Measurements from ENCODE around the gene MAP2K7.
"Not testable (repeated sequence)": the region's sequence is repeated elsewhere in the genome, so short reads cannot be mapped to it uniquely, and the experiment has no call there.

The MAP2K7 gene

DNA sequence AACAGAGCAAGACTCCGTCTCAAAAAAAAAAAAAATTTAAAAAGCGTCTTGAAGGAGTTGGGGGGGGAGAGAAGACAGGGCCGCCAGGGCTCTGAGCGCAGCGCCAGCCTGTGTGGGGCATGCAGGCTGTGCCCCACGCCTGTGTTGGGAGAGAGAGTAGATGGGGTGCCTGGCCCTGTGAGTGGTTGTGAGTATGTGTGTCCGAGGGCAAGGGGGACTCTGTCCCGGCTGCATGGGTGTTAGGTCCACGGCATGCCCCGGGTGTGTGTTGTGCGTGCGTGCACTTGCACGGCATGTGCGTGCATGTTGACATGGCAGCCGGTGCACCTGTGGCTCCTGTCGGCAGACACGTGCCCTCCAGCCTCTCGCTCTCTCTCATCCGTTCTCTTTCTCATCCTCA lies 3.4 kb downstream of the MAP2K7 start:
- in situ Hi-C loops (cut with MboI; ENCODE audit: low sequenced_read_pairs), result no loop called here

DNA sequence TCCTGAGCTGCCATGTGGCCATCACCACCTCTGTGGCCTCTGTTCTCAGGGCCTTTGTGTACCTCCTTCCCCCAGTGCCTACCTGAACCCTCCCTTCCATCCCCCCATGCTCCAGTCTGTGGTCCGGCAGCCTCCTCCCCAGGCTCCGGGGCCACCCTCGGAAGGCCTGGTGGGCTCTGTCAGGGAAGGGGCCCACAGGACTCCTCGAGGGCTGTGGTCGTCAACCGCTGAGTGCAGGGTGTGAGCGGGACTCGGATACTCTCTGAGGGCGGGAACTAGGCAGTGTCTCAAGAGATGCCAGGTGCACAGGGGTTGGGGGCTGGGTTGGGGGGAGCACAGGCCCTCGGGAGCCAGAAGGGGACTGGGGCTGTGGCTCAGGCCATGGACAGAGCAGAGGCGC lies 3.9 kb downstream of the MAP2K7 start:
- in situ Hi-C loops (cut with MboI; ENCODE audit: low sequenced_read_pairs), result no loop called here

DNA sequence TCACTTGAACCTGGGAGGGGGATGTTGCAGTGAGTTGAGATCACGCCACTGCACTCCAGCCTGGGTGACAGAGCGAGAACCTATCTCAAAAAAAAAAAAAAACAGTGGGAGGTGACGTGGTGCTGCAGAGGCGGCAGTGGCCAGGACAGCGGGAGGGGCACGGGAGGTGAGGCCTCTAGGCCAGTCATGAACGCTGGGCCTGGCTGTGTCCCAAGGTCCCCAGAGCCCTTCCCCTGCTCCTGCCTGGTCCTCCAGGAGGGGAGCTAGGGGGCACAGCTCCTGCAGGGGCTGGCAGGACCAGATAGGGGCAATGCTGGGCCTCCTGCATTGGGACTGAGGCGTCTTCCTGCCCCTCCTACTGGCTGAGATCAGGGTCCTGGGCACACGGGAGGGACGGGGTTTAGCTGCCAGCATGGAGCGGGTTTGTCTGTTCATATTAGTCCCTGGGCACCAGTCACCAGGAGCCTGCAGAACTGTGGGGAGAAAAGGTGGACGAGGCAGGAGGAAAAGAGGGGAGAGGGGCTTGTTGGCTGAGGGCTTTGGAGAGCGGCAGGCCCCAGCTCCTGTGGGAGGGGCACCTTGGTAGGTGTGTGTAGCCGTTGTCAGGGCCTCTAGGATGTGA lies 4.5 kb downstream of the MAP2K7 start:
- in situ Hi-C loops (cut with MboI; ENCODE audit: low sequenced_read_pairs), result no loop called here

DNA sequence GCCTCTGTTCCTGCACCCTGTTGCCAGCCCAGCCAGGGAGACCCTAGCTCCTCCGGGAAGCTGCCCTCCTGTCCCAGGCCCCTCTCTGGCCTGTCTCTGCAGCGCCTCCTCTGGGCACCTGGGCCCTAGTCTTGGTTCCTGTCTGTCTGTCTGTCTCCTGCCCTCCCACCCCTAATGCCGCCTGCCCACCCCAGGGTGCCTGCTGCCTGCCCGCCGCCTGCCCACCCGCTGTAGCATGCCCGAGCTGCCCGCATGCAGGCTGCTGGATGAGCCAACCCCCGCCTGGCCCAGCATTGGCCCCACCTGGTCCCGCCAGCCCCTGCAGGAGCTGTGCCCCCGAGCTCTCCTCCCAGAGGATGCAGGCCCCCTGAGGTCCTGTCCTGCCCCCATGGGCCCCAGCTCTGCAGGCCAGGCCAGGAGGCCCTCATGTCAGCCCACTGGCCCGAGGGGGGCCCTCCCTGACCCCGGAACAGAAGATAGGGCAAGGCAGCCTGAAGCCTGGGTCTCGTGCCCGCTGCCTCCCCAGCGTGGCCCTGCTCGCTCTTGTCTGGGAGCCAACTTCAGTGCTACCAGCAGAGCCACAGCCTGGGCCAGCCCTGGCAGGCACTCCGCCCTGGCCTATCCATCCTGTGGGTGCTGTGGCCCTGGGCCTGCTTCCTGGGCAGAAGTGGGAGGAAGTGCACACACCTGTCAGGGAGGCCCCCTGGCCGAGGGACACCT lies 5.2 kb downstream of the MAP2K7 start:
- in situ Hi-C loops (cut with MboI; ENCODE audit: low sequenced_read_pairs), result no loop called here

DNA sequence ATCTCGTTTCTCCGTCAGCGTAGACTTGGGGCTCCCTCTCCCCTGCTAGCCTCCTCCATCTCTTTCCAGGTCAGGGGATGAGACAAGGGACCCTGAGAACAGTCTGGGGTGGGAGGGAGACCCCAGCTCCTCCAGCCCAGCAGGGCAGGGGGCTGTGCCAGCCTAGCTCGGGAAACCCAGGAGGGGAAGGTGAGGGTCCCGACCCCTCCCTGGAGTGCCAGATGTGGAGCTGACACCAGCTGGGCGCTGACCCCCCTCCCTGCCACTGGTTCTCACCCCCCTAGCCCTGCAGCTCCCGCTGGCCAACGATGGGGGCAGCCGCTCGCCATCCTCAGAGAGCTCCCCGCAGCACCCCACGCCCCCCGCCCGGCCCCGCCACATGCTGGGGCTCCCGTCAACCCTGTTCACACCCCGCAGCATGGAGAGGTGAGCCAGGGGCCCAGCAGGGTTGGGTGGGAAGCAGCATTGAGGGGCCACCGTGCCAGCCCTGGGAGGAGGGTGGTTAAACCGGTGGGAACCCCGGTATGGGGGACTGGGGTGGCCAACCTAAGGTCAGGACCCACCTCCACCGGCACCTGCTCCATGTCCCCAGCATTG lies 5.9 kb downstream of the MAP2K7 start:
- in situ Hi-C loops (cut with MboI; ENCODE audit: low sequenced_read_pairs), result no loop called here

DNA sequence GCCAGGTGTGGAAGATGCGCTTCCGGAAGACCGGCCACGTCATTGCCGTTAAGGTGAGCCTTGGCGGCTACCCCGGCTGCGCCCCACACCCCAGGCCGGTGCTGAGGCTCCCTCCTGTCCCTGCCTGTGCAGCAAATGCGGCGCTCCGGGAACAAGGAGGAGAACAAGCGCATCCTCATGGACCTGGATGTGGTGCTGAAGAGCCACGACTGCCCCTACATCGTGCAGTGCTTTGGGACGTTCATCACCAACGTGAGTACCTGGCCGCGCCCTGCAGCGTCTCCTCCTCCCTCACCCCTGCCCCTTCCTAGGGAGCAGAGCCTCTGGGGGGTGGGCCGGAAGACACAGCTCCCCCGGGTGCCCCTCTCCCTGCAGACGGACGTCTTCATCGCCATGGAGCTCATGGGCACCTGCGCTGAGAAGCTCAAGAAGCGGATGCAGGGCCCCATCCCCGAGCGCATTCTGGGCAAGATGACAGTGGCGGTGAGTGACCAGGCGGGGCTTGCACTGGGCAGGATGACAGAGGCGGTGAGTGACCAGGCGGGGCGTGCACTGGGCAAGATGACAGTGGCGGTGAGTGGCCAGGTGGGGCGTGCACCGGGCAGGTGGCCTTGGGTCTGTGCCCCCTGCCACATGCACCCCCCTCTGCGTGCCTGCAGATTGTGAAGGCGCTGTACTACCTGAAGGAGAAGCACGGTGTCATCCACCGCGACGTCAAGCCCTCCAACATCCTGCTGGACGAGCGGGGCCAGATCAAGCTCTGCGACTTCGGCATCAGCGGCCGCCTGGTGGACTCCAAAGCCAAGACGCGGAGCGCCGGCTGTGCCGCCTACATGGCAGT lies 6.9 kb downstream of the MAP2K7 start:
- in situ Hi-C loops (cut with MboI; ENCODE audit: low sequenced_read_pairs), result no loop called here

DNA sequence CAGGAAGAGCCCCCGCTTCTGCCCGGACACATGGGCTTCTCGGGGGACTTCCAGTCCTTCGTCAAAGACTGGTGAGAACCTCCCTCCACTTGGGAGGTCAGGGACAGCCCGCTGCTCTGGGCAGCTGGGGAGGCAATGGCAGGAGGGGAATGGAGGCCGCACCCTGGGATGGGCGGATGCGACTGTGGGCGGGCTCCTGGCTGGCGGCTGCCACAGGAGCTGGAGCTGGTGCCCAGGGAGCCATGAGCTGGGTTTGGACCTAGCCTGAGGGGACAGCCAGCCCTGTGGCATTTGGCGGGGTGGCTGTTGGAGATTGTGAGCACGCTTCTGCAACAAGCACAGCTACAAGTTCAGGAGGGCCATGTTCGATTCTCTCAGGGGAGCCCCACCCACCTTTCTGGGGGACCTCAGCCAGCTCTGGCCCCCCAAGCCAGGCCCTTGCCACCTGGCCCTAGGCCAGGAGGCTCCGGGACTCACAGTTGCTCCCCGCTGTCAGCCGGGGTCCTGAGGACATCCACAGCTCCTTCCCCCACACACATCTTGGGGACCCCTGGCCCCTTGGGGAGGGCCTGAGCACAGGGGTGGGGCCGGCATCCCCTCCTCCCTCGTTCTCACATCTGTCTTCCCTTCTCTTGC lies 7.9 kb downstream of the MAP2K7 start:
- in situ Hi-C loops (cut with MboI; ENCODE audit: low sequenced_read_pairs), result no loop called here

DNA sequence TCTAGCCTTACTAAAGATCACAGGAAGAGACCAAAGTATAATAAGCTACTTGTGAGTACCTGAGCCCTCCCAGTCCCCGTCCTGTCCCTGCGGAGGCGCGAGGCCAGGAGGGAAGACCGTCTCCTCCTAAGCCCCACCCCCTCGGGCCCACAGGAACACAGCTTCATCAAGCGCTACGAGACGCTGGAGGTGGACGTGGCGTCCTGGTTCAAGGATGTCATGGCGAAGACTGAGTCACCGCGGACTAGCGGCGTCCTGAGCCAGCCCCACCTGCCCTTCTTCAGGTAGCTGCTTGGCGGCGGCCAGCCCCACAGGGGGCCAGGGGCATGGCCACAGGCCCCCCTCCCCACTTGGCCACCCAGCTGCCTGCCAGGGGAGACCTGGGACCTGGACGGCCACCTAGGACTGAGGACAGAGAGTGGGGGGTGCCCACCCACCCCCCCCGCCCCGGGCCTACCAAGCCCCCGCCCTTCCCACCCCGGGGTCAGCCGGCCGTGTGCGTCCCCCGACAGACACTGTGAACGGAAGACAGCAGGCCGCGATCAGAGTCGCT lies 8.5 kb downstream of the MAP2K7 start:
- in situ Hi-C loops (cut with MboI; ENCODE audit: low sequenced_read_pairs), result no loop called here

DNA sequence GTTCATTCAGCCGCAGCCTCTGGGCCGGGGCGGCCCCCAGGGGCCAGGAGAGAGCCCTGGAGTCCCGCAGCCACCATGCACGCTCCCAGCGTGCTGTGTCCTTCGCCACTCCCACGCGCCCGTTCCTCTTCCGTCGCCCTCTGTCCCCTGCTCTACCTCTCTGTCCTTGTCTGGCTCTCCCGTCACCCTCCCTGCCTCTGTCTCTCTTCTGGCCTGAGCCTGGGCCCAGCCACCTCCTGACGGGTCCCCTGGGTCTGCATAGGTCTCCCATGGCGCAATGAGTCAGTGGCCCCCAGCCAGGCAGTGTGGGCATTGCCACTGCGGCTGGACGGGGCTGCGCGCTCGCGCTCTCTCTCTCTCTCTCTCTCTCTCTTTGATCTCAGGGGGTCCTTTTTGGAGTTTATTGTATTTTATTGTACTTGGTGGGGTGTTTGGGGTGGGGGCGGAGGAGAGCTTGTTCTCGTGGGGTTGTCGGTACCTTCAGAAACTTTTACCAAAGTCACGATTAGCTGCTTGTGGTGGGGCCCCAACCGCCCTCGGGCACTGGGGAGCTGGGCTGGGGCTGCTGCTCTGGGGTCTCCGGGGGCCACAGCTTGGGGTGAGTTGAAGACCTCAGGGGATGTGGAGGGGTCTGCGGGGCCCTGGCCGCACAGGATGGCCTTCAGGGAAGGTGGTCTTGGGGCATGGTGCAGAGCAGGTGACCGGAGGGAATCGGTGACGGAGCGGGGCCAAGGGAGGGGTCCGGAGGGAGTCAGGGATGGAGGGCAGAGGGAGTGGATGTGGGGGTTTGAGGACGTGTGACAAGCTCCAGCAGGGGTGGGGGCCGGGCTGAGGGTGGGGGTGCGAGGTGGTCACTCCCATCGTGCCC lies 9.3 kb downstream of the MAP2K7 start:
- in situ Hi-C loops (cut with MboI; ENCODE audit: low sequenced_read_pairs), result no loop called here

DNA sequence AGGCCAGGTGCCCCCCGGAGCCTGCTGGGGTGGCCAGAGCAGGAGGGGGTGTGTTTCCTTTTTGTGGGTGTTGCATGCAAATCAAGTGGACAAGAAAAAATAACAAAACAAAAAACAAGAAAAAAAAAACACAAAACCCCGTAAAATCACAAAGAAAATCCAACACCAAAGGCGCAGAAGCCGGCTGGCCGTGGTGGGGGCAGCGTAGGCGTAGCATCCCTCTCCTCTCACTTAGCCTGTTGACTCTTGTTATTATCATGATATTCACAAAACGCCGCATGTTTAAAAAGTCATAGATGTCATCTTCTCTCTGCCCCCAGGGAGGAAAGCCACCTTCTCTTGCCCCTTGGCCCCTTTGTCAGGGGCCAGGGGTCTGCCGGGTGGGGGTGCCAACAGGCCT lies 10.0 kb downstream of the MAP2K7 start:
- in situ Hi-C loops (cut with MboI; ENCODE audit: low sequenced_read_pairs), result no loop called here

DNA sequence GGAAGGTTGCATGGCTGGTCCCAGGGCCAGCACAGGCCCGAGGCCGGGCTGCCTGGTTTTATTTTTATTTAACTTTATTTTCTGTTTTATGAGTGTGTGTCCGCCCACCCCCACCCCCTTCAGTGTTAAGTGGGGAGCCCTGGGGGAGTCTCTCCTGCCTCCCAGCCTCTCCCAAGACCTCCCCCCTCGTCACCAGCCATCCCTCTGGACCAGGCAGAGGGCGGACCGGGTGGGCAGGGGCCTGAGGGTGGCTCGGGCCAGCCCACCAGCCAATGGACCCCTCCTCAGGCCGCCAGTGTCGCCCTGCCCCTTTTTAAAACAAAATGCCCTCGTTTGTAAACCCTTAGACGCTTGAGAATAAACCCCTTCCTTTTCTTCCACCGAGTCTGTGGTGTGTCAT lies 10.4 kb downstream of the MAP2K7 start:
- in situ Hi-C loops (cut with MboI; ENCODE audit: low sequenced_read_pairs), result no loop called here

DNA sequence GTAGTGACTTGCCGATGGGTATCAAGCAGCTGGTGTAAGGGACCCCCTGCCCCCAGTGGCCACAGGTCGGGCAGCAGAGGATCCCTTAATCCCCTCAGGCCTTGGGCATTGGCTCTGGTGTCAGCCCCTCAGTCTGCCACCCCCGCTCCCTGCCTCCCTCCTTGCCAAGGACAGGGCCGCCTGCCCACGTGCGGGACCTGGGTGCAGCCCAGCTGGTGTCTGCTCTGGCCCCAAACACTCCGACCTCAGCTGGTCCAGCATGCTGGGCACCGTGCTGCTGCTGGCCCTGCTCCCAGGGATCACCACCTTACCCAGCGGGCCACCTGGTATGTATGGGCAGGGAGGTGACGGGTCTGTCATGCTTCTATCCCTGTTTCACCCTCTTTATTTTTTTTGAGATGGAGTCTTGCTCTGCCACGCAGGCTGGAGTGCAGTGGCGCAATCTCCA lies 10.9 kb downstream of the MAP2K7 start, which contains the start of gene TGFBR3L:
Gene TGFBR3L, plus strand, starts transcription at position 233 of the 448 bp plus-strand sequence.
- in situ Hi-C loops (cut with MboI; ENCODE audit: low sequenced_read_pairs), result no loop called here

DNA sequence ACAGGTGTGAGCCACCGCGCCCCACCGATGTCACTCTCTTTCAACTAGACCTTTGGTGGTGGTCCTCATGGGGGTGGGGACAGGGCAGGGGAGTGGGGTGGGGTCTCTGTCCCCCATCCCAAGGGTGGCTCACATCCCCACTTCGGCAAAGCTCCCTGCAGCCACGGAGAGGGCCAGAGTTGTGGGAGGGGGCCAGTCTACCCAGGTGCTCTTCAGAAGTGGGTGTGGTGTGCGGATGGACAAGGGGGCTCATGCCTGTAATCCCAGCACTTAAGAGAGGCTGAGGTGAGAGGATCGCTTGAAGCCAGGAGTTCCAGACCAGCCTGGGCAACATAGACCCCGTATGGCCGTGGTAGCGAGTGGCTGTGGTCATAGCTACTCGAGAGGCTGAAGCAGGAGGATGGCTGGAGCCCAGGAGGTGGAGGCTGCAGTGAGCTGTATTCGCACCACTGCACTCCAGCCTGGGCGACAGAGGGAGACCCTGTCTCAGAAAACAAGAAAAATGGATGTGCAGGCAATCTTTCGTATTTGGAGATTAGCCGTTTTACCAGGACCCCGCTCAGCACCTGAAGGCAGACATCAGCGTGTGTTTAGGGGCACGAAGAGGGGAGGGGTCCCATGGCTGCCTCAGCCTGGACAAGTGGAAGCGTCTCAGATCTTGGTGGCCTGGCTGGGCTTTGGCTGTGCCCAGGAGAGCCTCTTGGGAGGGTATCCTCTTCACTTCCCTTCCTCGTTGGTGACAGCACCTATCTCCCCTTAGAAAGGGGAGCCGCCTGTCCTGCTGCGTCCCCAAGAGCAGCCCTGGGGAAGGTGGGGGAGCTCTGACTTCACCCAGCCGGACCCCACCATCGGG lies 11.8 kb downstream of the MAP2K7 start:
- in situ Hi-C loops (cut with MboI; ENCODE audit: low sequenced_read_pairs), result no loop called here

DNA sequence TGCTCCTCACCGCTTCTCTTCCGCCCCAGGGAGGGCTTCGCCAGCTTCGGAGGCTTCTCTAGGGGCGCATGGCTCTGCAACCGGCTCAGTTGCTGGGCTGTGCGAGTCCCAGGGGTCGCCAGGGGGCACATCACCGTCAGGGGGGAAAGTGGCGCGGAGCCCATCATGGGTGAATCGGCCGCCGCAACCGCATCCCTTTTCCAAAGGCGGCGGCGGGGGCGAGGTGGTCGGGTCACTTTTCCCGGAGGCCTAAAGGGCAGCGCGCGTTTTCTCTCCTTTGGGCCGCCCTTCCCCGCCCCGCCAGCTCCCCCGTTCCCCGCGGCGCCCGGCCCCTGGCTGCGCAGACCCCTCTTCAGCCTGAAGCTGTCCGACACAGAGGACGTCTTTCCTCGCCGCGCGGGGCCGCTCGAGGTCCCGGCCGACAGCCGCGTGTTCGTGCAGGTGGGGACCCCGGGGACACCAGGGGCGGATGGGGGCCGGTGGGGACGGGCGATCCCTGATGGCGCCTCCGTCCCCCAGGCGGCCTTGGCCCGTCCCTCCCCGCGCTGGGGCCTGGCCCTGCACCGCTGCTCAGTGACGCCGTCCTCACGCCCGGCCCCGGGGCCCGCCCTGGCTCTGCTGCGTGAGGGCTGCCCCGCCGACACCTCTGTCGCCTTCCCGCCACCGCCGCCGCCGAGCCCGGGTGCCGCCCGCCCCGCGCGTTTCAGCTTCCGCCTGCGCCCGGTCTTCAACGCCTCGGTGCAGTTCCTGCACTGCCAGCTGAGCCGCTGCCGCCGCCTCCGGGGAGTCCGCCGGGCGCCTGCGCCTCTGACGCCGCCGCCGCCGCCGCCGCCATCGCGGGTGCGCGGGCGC lies 12.7 kb downstream of the MAP2K7 start:
- in situ Hi-C loops (cut with MboI; ENCODE audit: low sequenced_read_pairs), result no loop called here

DNA sequence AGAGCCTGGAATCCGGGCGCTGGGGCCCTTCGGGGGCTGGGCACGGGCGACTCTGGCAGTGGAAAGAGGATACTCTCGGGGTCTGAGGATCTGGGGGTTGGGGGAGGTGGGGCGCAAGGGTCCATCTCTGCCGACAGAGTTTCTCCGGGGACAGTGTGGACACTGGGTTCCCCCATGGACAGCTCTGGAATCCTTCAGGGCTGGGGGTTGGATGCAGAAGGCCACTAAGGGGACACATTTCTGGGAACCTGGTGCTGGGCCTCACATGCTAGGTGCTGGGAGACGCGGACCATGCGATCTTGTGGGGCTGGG lies 13.2 kb downstream of the MAP2K7 start:
- in situ Hi-C loops (cut with MboI; ENCODE audit: low sequenced_read_pairs), result no loop called here

DNA sequence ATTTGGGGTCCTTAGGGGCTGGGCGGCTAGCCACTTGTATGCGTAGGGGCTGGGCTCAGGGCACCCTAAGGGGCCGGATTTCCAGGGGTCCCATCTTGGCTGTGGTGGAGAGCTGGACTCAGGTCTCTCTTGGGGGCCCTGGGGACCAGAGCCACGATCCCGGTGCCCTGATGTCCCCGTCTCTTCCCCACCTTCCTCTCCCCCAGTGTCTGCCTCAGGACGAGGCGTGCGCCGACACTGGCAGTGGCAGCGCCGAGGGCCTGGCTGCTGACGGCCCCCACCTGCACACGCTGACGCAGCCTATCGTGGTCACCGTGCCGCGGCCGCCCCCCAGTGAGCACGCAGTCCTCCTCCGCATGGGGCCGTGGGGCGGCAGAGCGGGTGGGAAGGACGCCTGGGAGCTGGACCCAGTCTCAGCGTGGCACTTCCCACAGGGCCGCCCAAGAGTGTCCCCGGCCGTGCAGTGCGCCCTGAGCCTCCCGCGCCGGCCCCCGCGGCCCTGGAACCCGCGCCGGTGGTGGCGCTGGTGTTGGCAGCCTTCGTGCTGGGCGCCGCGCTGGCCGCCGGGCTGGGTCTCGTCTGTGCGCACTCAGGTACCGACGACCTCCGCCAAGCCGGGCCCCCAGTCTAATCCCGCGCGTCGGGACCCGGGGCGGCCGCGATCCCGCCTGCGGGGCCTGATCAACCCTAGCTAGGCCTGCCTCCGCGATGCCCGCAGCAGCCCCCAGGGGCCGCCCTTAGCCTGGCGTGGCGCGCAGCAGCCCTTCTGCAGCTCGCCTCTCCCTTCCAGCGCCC lies 13.8 kb downstream of the MAP2K7 start:
- in situ Hi-C loops (cut with MboI; ENCODE audit: low sequenced_read_pairs), result no loop called here

DNA sequence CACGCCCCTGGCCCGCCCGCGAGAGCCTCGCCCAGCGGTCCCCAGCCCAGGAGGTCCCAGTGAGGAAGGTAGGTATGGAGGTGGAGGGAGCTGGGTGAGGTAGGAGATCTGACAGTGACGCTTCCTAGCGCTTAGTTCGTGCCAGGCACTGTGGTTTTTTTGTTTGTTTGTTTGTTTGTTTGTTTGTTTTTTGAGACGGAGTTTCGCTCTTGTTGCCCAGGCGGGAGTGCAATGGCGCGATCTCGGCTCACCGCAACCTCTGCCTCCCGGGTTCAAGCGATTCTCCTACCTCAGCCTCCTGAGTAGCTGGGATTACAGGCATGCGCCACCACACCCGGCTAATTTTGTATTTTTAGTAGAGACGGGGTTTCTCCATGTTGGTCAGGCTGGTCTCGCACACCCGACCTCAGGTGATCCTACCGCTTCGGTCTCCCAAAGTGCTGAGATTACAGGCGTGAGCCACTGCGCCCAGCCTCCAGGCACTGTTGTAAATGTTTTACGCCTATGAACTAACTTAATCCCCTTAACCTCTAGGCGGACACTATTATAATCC lies 14.5 kb downstream of the MAP2K7 start:
- in situ Hi-C loops (cut with MboI; ENCODE audit: low sequenced_read_pairs), result not testable (repeated sequence)
